HUES64 (cell line): ENCODE results near the gene FAM161A. TPM values are rescaled to one million over a fixed set of nuclear protein-coding genes. Genes with fewer than 3 reads are reported as not detected.
"Not testable (repeated sequence)": the region's sequence is repeated elsewhere in the genome, so short reads cannot be mapped to it uniquely, and the experiment has no call there.

Experiments
- H3K27ac ChIP-seq: 2 replicates; pipeline ENCODE4 v1.7.0; 2013; ENCODE audit warnings: low read depth, low read length, inconsistent platforms
- H3K27me3 ChIP-seq: 2 replicates; pipeline ENCODE4 v1.6.1; 2013; ENCODE audit warnings: mild to moderate bottlenecking, low read length; ENCODE audit not compliant: insufficient read depth
- H3K36me3 ChIP-seq: 2 replicates; pipeline ENCODE4 v1.6.1; 2013; ENCODE audit warnings: mild to moderate bottlenecking, low read length; ENCODE audit not compliant: insufficient read depth
- H3K4me1 ChIP-seq: 2 replicates; pipeline ENCODE4 v1.6.1; 2013; ENCODE audit warnings: mild to moderate bottlenecking, low read length, moderate library complexity; ENCODE audit not compliant: insufficient read depth
- H3K4me3 ChIP-seq: 2 replicates; pipeline ENCODE4 v1.5.1; 2013; ENCODE audit warnings: mild to moderate bottlenecking, low read length, moderate library complexity
- H3K9ac ChIP-seq: 2 replicates; pipeline ENCODE4 v1.6.1; 2013; ENCODE audit warnings: mild to moderate bottlenecking, low read depth, low read length
- H3K9me3 ChIP-seq: 2 replicates; pipeline ENCODE4 v1.6.1; 2013; ENCODE audit warnings: low read depth, low read length; ENCODE audit not compliant: insufficient read depth
- WGBS: fragments of 150-250, 120-280 bp; methylation state at CpG from one replicate; pipeline ENCODE4 v1.1.7; 2013; ENCODE audit warnings: missing lambda C conversion rate; 5-methylcytosine and 5-hydroxymethylcytosine counted together
- polyA plus RNA-seq, 2 experiments: library from polyadenylated mRNA; stranded (reverse); fragments of 50-300 nt; gene quantifications; one replicate each; pipeline ENCODE4 v1.2.3, GENCODE V29; 2013

The FAM161A gene
- polyA plus RNA-seq (2013, experiment 1 of 2) = 8.1 TPM
- 7.9 TPM for polyA plus RNA-seq (2013, experiment 2 of 2)

DNA sequence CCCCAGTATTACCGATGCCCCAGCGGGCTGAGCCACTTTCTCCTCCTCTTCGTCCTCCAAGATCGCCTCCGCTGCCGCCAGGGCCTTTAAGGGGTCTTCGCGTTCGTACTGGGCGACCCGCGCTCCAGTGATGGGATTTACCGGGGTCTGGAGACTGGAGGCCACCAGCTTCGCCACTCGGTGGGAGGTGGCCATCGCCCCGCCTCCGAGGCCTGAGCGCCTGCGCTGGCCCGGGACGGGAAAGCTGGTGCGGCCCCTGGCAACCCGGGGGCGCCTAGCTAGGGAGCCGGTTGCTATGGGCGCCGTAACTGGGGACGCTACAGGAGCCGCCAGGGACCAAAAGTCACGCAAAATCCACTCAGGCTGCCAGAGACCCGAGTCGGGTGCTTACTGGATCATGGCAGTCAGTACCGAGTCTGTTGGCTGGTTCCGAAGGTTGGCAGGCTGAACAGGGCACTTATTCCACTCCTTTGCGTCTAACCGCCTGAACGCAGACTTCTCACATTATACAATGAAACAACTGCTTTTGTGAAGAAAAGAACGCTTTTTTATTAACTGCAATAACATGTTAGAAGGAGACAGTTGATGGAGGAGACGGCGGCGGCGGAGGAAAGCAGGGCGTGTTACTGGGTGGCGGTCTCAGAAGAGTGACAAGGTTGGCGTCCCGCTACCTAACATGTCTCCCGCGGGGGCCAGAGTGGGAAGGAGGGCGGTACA, at the start of gene FAM161A:
Gene FAM161A (minus strand): TSS at position 214 of the 717 bp plus-strand sequence. CDS start 19 bp downstream, at position 195.
- Histone ChIP-seq H3K9me3 (no peaks in the 10 kb centered on the region), H3K27me3 (no peaks in the 10 kb centered on the region), H3K36me3 (no peaks in the 10 kb centered on the region), H3K27ac (peak within 1 kb of the TSS; percentile 66), H3K4me3 (peak within 1 kb of the TSS; percentile 86), H3K9ac (peak within 1 kb of the TSS; percentile 92), H3K4me1 (no peaks in the 10 kb centered on the region)
- WGBS = under 1% methylated on average over 50 of the region's 50 CpGs

DNA sequence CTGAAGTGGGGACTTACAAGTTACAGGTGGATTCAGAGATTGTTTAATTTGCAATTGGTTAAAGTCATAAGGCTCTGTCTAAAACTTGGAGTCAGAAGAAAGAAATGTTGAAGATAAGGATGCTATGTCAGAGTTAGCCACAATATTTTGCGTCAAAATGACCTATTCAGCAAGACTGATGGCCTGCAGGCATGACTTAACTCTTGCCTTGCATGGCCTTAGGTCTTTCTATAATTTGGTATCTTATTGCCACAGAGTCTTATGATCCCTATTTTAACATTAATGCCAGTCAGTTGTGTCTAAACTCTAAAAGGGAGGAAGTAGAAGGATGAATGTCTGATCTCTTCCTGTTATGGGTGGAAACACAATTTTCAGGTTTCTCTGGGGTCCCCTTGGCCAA, 46.4 kb upstream of the FAM161A start:
- no peaks in the 10 kb centered on the region for H3K36me3 ChIP-seq
- 90% methylated on average over 1 of the region's 1 CpG for WGBS
- no peak overlapping the region for H3K27ac ChIP-seq
- no peak overlapping the region for H3K4me3 ChIP-seq
- no peaks in the 10 kb centered on the region for H3K9me3 ChIP-seq
- H3K9ac ChIP-seq = no peak overlapping the region
- H3K4me1 ChIP-seq = no peaks in the 10 kb centered on the region; the same call in 1 of the 2 replicates
- no peaks in the 10 kb centered on the region for H3K27me3 ChIP-seq

GRCh38 chr2:61898810-61899209, 45.0 kb upstream of the FAM161A start:
- no peak overlapping the region for H3K4me3 ChIP-seq
- no peaks in the 10 kb centered on the region for H3K36me3 ChIP-seq
- 35% methylated on average over 1 of the region's 2 CpGs for WGBS
- H3K27ac ChIP-seq = no peak overlapping the region
- H3K27me3 ChIP-seq = no peaks in the 10 kb centered on the region
- H3K9me3 ChIP-seq = no peaks in the 10 kb centered on the region
- no peak overlapping the region for H3K9ac ChIP-seq
- H3K4me1 ChIP-seq = no peaks in the 10 kb centered on the region

DNA sequence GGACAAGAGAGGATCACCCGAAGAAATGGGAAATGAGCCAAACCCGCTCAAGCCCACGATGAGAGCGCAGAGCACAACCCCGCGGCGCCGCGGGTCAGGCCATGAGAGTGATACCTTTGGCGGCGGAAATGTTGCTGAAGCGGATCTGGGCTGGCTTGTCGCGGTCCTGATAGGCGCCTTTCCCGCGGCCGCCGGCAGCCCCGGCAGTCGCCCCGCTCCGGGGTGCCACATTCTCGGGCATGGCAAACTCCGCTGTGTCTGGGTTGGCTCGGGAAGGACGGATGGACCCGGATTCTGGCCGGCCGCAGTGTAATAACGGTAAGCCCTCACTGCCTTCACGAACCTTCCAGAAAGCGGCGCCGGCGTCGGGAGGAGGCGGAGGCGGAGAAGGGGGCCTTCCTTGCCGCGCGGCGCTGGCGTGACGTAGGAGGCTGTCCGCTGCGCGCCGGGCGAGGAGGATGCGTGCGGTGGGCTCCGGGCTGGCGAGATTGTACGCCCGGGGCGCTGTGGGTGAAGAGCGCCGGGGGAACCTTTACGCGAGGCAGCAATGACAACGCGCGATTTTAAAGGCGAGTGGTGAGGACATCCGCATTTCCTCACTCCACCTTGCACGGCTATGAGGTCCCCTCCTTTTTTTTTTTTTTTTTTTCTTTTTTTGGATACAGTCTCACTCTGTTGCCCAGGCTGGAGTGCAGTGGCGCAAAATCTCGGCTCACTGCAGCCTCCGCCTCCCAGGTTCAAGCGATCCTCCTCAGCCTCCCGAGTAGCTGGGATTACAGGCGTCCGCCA, 34.6 kb upstream of the FAM161A start, which contains the start of gene CCT4:
Gene CCT4 (minus strand): TSS at position 390 of the 789 bp plus-strand sequence. CDS start 149 bp downstream, at position 241.
- Histone ChIP-seq H3K4me3 (peak within 1 kb of the TSS; percentile 96), H3K27me3 (no peaks in the 10 kb centered on the region), H3K9me3 (no peaks in the 10 kb centered on the region), H3K4me1 (no peaks in the 10 kb centered on the region), H3K9ac (peak within 1 kb of the TSS; percentile 99), H3K36me3 (peaks cover 29% of the 10 kb centered on the region), H3K27ac (peak within 1 kb of the TSS; percentile 91)
- 2% methylated on average over 74 of the region's 74 CpGs for WGBS

- Histone ChIP-seq H3K4me3 (peak overlapping the region; percentile 96), H3K4me1 (no peaks in the 10 kb centered on the region), H3K27ac (peak overlapping the region; percentile 91), H3K9ac (peak overlapping the region; percentile 99), H3K27me3 (no peaks in the 10 kb centered on the region), H3K9me3 (no peaks in the 10 kb centered on the region), H3K36me3 (peaks cover 36% of the 10 kb centered on the region)
- under 1% methylated on average over 17 of the region's 18 CpGs for WGBS
These were observed 33.9 kb upstream of the FAM161A start for GRCh38 chr2:61887717-61888266.

DNA sequence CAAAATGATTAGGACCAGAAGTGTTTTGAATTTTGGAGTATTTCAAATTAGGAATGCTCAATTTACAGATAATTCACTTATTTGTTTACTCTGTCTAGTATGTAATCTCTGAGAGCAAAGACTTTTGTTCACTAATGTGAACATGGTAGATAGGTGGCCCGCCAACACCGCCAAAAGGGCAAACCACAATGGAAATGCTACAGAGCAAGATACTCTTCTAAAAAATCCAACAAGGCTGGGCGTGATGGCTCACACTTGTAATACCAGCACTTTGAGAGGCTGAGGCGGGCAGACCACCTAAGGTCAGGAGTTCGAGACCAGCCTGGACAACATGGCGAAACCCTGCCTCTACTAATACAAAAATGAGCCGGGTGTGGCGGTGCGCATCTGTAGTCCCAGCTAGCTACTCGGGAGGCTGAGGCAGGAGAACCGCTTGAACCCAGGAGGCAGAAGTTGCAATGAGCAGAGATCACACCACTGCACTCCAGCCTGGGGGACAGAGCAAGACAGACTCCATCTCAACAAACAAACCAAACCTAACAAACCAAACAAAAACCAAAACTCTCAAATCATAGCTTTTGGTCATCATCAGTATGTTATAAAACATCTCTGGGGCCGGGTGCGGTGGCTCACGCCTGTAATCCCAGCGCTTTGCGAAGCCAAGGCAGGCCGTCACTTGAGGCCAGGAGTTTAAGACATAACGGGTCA, 32.2 kb upstream of the FAM161A start:
- Histone ChIP-seq H3K9me3 (no peaks in the 10 kb centered on the region), H3K4me1 (no peaks in the 10 kb centered on the region), H3K36me3 (peaks cover 53% of the 10 kb centered on the region), H3K27me3 (no peaks in the 10 kb centered on the region), H3K27ac (no peak overlapping the region), H3K4me3 (peak overlapping the region; percentile 96), H3K9ac (0 out of 2 replicates have a peak overlapping the region, but pooled peaks have one; percentile 2)
- 89% methylated on average over 18 of the region's 18 CpGs for WGBS

GRCh38 chr2:61882850-61883249, 29.0 kb upstream of the FAM161A start:
- no peak overlapping the region for H3K4me3 ChIP-seq
- H3K36me3 ChIP-seq = peaks cover 85% of the 10 kb centered on the region
- 97% methylated on average over 5 of the region's 5 CpGs for WGBS
- no peak overlapping the region for H3K27ac ChIP-seq
- H3K27me3 ChIP-seq = no peaks in the 10 kb centered on the region
- no peaks in the 10 kb centered on the region for H3K4me1 ChIP-seq
- no peaks in the 10 kb centered on the region for H3K9me3 ChIP-seq
- no peak overlapping the region for H3K9ac ChIP-seq

- H3K27me3 ChIP-seq, H3K4me1 ChIP-seq, H3K9ac ChIP-seq, H3K27ac ChIP-seq, H3K4me3 ChIP-seq, H3K9me3 ChIP-seq: not testable (repeated sequence)
- H3K36me3 ChIP-seq = peaks cover 99% of the 10 kb centered on the region
- WGBS = 100% methylated on average over 2 of the region's 4 CpGs
These were observed 25.5 kb upstream of the FAM161A start for GRCh38 chr2:61879351-61879750.

DNA sequence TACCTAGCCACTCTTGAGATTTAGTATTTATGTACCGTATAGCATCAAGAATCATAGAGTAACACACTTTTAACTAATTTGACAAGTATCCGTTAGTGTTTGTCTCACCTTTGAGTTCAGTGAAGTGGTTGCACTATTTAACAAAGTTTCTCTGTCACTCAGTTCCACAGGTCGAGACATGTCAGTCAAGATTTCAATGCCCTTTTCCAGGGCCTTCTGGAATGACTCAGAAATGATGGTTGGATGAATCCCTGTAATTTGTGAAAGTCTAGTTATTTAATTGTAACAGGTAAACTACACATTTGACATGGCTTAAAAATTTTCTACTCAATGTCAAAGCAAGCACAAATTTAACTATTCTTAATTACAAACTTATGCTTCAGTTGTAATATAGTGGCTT, 24.9 kb upstream of the FAM161A start:
- 98% methylated on average over 3 of the region's 3 CpGs for WGBS
- H3K9ac ChIP-seq = no peak overlapping the region
- H3K36me3 ChIP-seq = peaks cover 100% of the 10 kb centered on the region
- no peak overlapping the region for H3K4me3 ChIP-seq
- H3K9me3 ChIP-seq = no peaks in the 10 kb centered on the region
- H3K27ac ChIP-seq = no peak overlapping the region
- no peaks in the 10 kb centered on the region for H3K27me3 ChIP-seq
- H3K4me1 ChIP-seq = no peaks in the 10 kb centered on the region

- Histone ChIP-seq H3K9ac (no peak overlapping the region), H3K9me3 (no peaks in the 10 kb centered on the region), H3K4me1 (no peaks in the 10 kb centered on the region), H3K4me3 (no peak overlapping the region), H3K27me3 (no peaks in the 10 kb centered on the region), H3K36me3 (peaks cover 99% of the 10 kb centered on the region), H3K27ac (no peak overlapping the region)
- WGBS = 96% methylated on average over 4 of the region's 4 CpGs
These were observed 23.8 kb upstream of the FAM161A start for GRCh38 chr2:61877571-61878245.
